ENCODE data around the gene PAXIP1. TPM values are rescaled to one million over a fixed set of nuclear protein-coding genes. Genes with fewer than 3 reads are reported as not detected.

Gene PAXIP1
- polyA plus RNA-seq, 1 experiment: 6.3 TPM

DNA sequence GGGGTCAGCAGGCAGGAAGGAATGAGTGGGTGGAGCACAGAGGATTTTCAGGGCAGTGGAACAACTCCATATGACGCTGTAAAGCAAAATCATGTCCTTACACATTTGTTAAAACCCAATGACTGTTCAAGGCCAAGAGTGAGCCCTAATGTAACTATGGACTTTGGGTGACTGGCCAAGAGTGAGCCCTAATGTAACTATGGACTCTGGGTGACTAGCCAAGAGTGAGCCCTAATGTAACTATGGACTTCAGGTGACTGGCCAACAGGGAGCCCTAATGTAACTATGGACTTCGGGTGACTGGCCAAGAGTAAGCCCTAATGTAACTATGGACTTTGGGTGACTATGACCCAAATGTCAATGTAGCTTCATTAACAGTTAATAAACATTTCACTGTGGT is 52.0 kb downstream of the PAXIP1 start:
- CTCF ChIA-PET: interaction anchor here (1.0 to 6.3 kb wide), 2 partner anchors 23 to 394 kb away, joined by 4 to 79 read pairs; no protein-coding TSS in a partner anchor
- H3K4me3 ChIP-seq (ENCODE audit: low read depth, low read length): no peak overlapping the region
- POLR2A ChIA-PET: no interaction called here
- DNase-seq (ENCODE audit: low read depth, low spot score): no peak
- no peaks in the 10 kb centered on the region for H3K27me3 ChIP-seq (ENCODE audit: control insufficient read depth, insufficient read depth, low read length)
- TF ChIP-seq, protein P1, sequence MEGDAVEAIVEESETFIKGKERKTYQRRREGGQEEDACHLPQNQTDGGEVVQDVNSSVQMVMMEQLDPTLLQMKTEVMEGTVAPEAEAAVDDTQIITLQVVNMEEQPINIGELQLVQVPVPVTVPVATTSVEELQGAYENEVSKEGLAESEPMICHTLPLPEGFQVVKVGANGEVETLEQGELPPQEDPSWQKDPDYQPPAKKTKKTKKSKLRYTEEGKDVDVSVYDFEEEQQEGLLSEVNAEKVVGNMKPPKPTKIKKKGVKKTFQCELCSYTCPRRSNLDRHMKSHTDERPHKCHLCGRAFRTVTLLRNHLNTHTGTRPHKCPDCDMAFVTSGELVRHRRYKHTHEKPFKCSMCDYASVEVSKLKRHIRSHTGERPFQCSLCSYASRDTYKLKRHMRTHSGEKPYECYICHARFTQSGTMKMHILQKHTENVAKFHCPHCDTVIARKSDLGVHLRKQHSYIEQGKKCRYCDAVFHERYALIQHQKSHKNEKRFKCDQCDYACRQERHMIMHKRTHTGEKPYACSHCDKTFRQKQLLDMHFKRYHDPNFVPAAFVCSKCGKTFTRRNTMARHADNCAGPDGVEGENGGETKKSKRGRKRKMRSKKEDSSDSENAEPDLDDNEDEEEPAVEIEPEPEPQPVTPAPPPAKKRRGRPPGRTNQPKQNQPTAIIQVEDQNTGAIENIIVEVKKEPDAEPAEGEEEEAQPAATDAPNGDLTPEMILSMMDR (IDR thresholded peaks at IDR 0.05; ENCODE audit: low read depth, low read length): no peak
- no peaks in the 10 kb centered on the region for H3K9me3 ChIP-seq (ENCODE audit: control insufficient read depth, insufficient read depth, low read length)
- H3K27ac ChIP-seq (ENCODE audit: low read depth, low read length): no peak overlapping the region

DNA sequence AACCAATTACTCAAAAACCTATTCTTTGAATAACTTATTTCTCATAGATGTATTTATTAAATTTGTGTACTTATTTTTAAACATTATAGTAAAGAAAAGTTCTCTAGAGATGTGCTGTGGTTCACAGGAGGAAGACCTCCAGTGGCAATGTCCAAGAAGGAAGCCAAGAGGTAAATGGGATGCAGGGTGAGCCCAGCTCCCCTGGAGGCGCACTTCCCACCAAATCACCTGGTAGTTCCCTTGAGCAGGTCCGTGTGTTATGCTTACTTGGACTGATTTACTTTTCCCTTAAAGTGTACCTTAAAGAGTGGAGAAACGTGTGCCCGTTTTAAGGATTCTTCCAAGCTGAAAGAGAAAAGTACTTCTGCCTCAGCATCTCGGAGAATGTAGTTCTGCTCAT is 55.3 kb downstream of the PAXIP1 start:
- Histone ChIP-seq H3K27ac (ENCODE audit: low read depth, low read length) (no peak overlapping the region), H3K27me3 (ENCODE audit: control insufficient read depth, insufficient read depth, low read length) (no peaks in the 10 kb centered on the region), H3K4me3 (ENCODE audit: low read depth, low read length) (no peak overlapping the region), H3K9me3 (ENCODE audit: control insufficient read depth, insufficient read depth, low read length) (no peaks in the 10 kb centered on the region)
- POLR2A ChIA-PET: no interaction called here
- no peak for DNase-seq (ENCODE audit: low read depth, low spot score)
- TF ChIP-seq, protein P1 (IDR thresholded peaks at IDR 0.05; ENCODE audit: low read depth, low read length): no peak
- CTCF ChIA-PET: interaction anchor here (4.5 kb wide), 1 partner anchor 20 kb away, joined by 23 read pairs; no protein-coding TSS in a partner anchor

- Histone ChIP-seq H3K9me3 (ENCODE audit: control insufficient read depth, insufficient read depth, low read length) (no peaks in the 10 kb centered on the region), H3K4me3 (ENCODE audit: low read depth, low read length) (no peak overlapping the region), H3K27me3 (ENCODE audit: control insufficient read depth, insufficient read depth, low read length) (no peaks in the 10 kb centered on the region), H3K27ac (ENCODE audit: low read depth, low read length) (no peak overlapping the region)
- TF ChIP-seq, protein P1 (IDR thresholded peaks at IDR 0.05; ENCODE audit: low read depth, low read length): no peak
- no peak for DNase-seq (ENCODE audit: low read depth, low spot score)
- ChIA-PET POLR2A (no interaction called here), CTCF (interaction anchor here (2.0 to 4.5 kb wide), 2 partner anchors 19 to 399 kb away, joined by 11 to 23 read pairs; no protein-coding TSS in a partner anchor)
Measured at GRCh38 chr7:154946166-154946565, 56.8 kb downstream of the PAXIP1 start.

GRCh38 chr7:154943906-154944305 is 59.0 kb downstream of the PAXIP1 start:
- POLR2A ChIA-PET: no interaction called here
- H3K27me3 ChIP-seq (ENCODE audit: control insufficient read depth, insufficient read depth, low read length): no peaks in the 10 kb centered on the region
- no peak overlapping the region for H3K4me3 ChIP-seq (ENCODE audit: low read depth, low read length)
- no peaks in the 10 kb centered on the region for H3K9me3 ChIP-seq (ENCODE audit: control insufficient read depth, insufficient read depth, low read length)
- TF ChIP-seq, protein P1 (IDR thresholded peaks at IDR 0.05; ENCODE audit: low read depth, low read length): no peak
- DNase-seq (ENCODE audit: low read depth, low spot score): no peak
- H3K27ac ChIP-seq (ENCODE audit: low read depth, low read length): no peak overlapping the region
- CTCF ChIA-PET: interaction anchor here (4.3 to 4.5 kb wide), 2 partner anchors 9 to 17 kb away, joined by 23 to 33 read pairs; no protein-coding TSS in a partner anchor

- ChIA-PET CTCF (interaction anchor here (1.8 to 4.3 kb wide), 3 partner anchors 11 to 402 kb away, joined by 5 to 33 read pairs (median 31); no protein-coding TSS in a partner anchor), POLR2A (no interaction called here)
- DNase-seq (ENCODE audit: low read depth, low spot score): no peak
- Histone ChIP-seq H3K27ac (ENCODE audit: low read depth, low read length) (no peak overlapping the region), H3K9me3 (ENCODE audit: control insufficient read depth, insufficient read depth, low read length) (no peaks in the 10 kb centered on the region), H3K4me3 (ENCODE audit: low read depth, low read length) (no peak overlapping the region), H3K27me3 (ENCODE audit: control insufficient read depth, insufficient read depth, low read length) (no peaks in the 10 kb centered on the region)
- TF ChIP-seq, protein P1 (IDR thresholded peaks at IDR 0.05; ENCODE audit: low read depth, low read length): no peak
Measured at GRCh38 chr7:154942691-154943090, 60.2 kb downstream of the PAXIP1 start.

All from AG04450 (cell line).